Adipose tissue (tissue), 3 donors: ENCODE measurements around the gene ZNF784. TPM values are rescaled to one million over a fixed set of nuclear protein-coding genes. Genes with fewer than 3 reads are reported as not detected.

Experiments
- H3K27ac ChIP-seq: one replicate; pipeline ENCODE4 v1.5.1; 2013; ENCODE audit warnings: low read depth, low read length
- WGBS, 3 donors: extraction: QIAGEN DNeasy Blood & Tissue Kit; methylation state at CpG; one replicate each; pipeline ENCODE4 v1.1.7; 2013; 5-methylcytosine and 5-hydroxymethylcytosine counted together
- polyA plus RNA-seq, 3 donors: library from polyadenylated mRNA; stranded (reverse); fragments of 200-250 nt; gene quantifications; one replicate each; pipeline ENCODE4 v1.2.3, GENCODE V29; 2013
- donor health status: healthy with polysubstance abuse.
- donor health status: Bipolar disorder and iron deficiency.
- donor health status: healthy.

The ZNF784 gene
- polyA plus RNA-seq: 1 to 10 TPM; 2.6 to 7.0 (median 5.2) TPM

- WGBS, 3 donors: 1% methylated on average over 52 to 56 of the region's 56 CpGs
- H3K27ac ChIP-seq: peak within 1 kb of the TSS; percentile 83
Observed at GRCh38 chr19:55624109-55625003, at the start of gene ZNF784. Gene ZNF784, minus strand, starts transcription at chr19:55624566. Its CDS starts 5 bp downstream, at chr19:55624561.

GRCh38 chr19:55673889-55674288, 49.5 kb upstream of the ZNF784 start:
- no peak overlapping the region for H3K27ac ChIP-seq
- 68 to 80% (median 77%) methylated on average over 14 to 15 of the region's 15 CpGs for WGBS, 3 donors

- WGBS, 3 donors: 76 to 81% (median 79%) methylated on average over 9 of the region's 9 CpGs
- H3K27ac ChIP-seq: no peak overlapping the region
Observed at GRCh38 chr19:55673465-55673864, 49.1 kb upstream of the ZNF784 start.

GRCh38 chr19:55672418-55672817, 48.1 kb upstream of the ZNF784 start:
- 79 to 88% (median 86%) methylated on average over 5 of the region's 5 CpGs for WGBS, 3 donors

GRCh38 chr19:55671054-55671378, 46.6 kb upstream of the ZNF784 start:
- 61 to 78% (median 77%) methylated on average over 2 of the region's 2 CpGs for WGBS, 3 donors
- H3K27ac ChIP-seq: no peak overlapping the region

More at GRCh38 chr19:55672418-55672817, 48.1 kb upstream of the ZNF784 start:
- no peak overlapping the region for H3K27ac ChIP-seq

GRCh38 chr19:55670280-55671053, 46.1 kb upstream of the ZNF784 start:
- 65 to 80% (median 78%) methylated on average over 23 of the region's 23 CpGs for WGBS, 3 donors
- no peak overlapping the region for H3K27ac ChIP-seq

GRCh38 chr19:55669418-55670279, 45.3 kb upstream of the ZNF784 start:
- 86 to 90% (median 88%) methylated on average over 39 to 43 of the region's 43 CpGs for WGBS, 3 donors
- no peak overlapping the region for H3K27ac ChIP-seq

- WGBS, 3 donors: 86 to 91% (median 89%) methylated on average over 30 of the region's 30 CpGs
- H3K27ac ChIP-seq: no peak overlapping the region
Observed at GRCh38 chr19:55668603-55669348, 44.4 kb upstream of the ZNF784 start.

- no peak overlapping the region for H3K27ac ChIP-seq
- 39 to 83% (median 73%) methylated on average over 11 of the region's 11 CpGs for WGBS, 3 donors
Observed at GRCh38 chr19:55667958-55668357, 43.6 kb upstream of the ZNF784 start.

- H3K27ac ChIP-seq: no peak overlapping the region
- 88 to 91% (median 90%) methylated on average over 12 of the region's 12 CpGs for WGBS, 3 donors
Observed at GRCh38 chr19:55667511-55667910, 43.1 kb upstream of the ZNF784 start.

GRCh38 chr19:55667006-55667381, 42.6 kb upstream of the ZNF784 start:
- no peak overlapping the region for H3K27ac ChIP-seq
- 80 to 93% (median 87%) methylated on average over 4 of the region's 4 CpGs for WGBS, 3 donors

- WGBS, 3 donors: 85 to 91% (median 87%) methylated on average over 12 of the region's 12 CpGs
- H3K27ac ChIP-seq: no peak overlapping the region
Observed at GRCh38 chr19:55666343-55667005, 42.1 kb upstream of the ZNF784 start.

- no peak overlapping the region for H3K27ac ChIP-seq
- 89 to 90% (median 89%) methylated on average over 20 of the region's 20 CpGs for WGBS, 3 donors
Observed at GRCh38 chr19:55663846-55664536, 39.6 kb upstream of the ZNF784 start.

GRCh38 chr19:55661826-55662225, 37.5 kb upstream of the ZNF784 start:
- H3K27ac ChIP-seq: no peak overlapping the region
- WGBS, 3 donors: 62 to 71% (median 67%) methylated on average over 7 of the region's 7 CpGs

GRCh38 chr19:55660991-55661390, 36.6 kb upstream of the ZNF784 start:
- 74 to 83% (median 80%) methylated on average over 12 to 16 of the region's 16 CpGs for WGBS, 3 donors
- no peak overlapping the region for H3K27ac ChIP-seq

GRCh38 chr19:55660404-55660803, 36.0 kb upstream of the ZNF784 start:
- WGBS, 3 donors: 81 to 89% (median 85%) methylated on average over 10 to 12 of the region's 12 CpGs
- H3K27ac ChIP-seq: no peak overlapping the region

- no peak overlapping the region for H3K27ac ChIP-seq
- 58 to 71% (median 59%) methylated on average over 9 of the region's 9 CpGs for WGBS, 3 donors
Observed at GRCh38 chr19:55659822-55660221, 35.5 kb upstream of the ZNF784 start.
